SK-N-MC (cell line): ENCODE measurements around the gene PASD1.

Experiments used
- EZH2 ChIP-seq: fragments of 200-600 bp; sonication (generic); IDR thresholded peaks from one replicate; pipeline ENCODE4 v1.6.1; 2017; ENCODE audit warnings: antibody characterized with exemption
- FOXP2 ChIP-seq: optimal IDR thresholded peaks from 2 replicates; pipeline ENCODE3; 2011; ENCODE audit warnings: mild to moderate bottlenecking, moderate library complexity; ENCODE audit not compliant: insufficient read depth; ENCODE audit errors: extremely low read length, control extremely low read depth
- POLR2AphosphoS5 ChIP-seq: IDR thresholded peaks from 2 replicates; pipeline ENCODE4 v1.6.1; 2012; ENCODE audit warnings: mild to moderate bottlenecking, low read depth, low read length, borderline replicate concordance

- TF ChIP-seq EZH2 (no peak), POLR2AphosphoS5 (no peak), FOXP2 (no peak)
Measured at GRCh38 chrX:151604931-151605330, 41.5 kb downstream of the PASD1 start.
